ENCODE measurements around the gene FIGNL2.

DNA sequence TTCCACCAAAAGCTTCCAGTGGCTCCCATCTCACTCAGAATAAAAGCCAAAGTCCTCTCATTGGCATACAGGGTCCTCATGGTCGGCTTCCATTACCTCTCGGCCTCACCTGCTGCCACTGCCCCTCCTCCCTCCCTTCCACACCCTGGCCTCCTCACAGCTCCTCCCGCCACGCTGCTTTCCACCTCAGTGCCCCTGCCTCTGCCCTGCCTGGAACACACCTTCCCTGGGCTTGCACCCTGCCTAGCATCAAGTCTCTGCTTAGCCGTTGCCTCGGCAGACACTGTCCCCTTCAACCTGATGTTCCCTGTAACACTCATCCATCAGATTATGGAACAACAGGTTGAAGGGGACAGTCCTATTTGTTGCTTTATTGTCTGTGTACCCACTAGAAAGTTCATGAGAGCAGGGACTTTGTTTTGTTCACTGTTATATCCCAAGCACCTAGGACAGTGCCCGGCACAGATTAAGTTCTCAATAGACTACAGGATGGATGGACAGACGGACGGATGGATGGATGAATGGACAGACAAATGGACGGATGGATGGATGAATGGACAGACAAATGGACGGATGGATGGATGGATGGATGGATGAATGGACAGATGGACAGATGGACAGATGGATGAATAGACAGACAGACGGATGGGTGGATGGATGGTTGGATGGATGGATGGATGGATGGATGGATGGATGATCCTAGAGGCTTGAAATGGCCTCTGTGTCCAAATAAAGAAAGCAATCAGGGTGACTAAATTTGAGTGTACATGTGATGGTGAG, 14.9 kb downstream of the FIGNL2 start:
- TF ChIP-seq, protein P1, sequence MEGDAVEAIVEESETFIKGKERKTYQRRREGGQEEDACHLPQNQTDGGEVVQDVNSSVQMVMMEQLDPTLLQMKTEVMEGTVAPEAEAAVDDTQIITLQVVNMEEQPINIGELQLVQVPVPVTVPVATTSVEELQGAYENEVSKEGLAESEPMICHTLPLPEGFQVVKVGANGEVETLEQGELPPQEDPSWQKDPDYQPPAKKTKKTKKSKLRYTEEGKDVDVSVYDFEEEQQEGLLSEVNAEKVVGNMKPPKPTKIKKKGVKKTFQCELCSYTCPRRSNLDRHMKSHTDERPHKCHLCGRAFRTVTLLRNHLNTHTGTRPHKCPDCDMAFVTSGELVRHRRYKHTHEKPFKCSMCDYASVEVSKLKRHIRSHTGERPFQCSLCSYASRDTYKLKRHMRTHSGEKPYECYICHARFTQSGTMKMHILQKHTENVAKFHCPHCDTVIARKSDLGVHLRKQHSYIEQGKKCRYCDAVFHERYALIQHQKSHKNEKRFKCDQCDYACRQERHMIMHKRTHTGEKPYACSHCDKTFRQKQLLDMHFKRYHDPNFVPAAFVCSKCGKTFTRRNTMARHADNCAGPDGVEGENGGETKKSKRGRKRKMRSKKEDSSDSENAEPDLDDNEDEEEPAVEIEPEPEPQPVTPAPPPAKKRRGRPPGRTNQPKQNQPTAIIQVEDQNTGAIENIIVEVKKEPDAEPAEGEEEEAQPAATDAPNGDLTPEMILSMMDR (IDR thresholded peaks at IDR 0.05; ENCODE audit: low read depth, low read length) = no peak
- TF ChIP-seq POLR2A (IDR thresholded peaks at IDR 0.05; ENCODE audit: extremely low read depth, insufficient read length) = no peak
- TF ChIP-seq, protein P2, sequence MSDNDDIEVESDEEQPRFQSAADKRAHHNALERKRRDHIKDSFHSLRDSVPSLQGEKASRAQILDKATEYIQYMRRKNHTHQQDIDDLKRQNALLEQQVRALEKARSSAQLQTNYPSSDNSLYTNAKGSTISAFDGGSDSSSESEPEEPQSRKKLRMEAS (IDR thresholded peaks at IDR 0.05; ENCODE audit: low read depth, low read length) = no peak
- TF ChIP-seq MYC (IDR thresholded peaks at IDR 0.05; ENCODE audit: low read depth, low read length) = no peak
